PC-3 (cell line): ENCODE measurements around the gene WHRN. TPM values are rescaled to one million over a fixed set of nuclear protein-coding genes. Genes with fewer than 3 reads are reported as not detected.

Experiments used
- ATAC-seq: fragments of 200-7000 bp; cut with Tn5 transposase; 2 replicates; pipeline ENCODE4 v1.9.1; 2020; ENCODE audit warnings: mild to moderate bottlenecking, moderate library complexity
- BruUV-seq: library from RNA; stranded (reverse); fragments of 400-500 nt; replicated peaks from 2 replicates; lab custom pipeline; 2021; lab: Mats Ljungman, UMichigan
- CTCF ChIA-PET: fragments of 300-600 bp; sonication (Branson Sonifier 250); formaldehyde crosslinking; loops from one replicate; lab custom pipeline; 2022; ENCODE audit warnings: antibody characterized with exemption; lab: Charles Lee
- POLR2A ChIA-PET: fragments of 300-600 bp; sonication (Branson Sonifier 250); formaldehyde crosslinking; loops from one replicate; lab custom pipeline; 2022; ENCODE audit warnings: antibody characterized with exemption; ENCODE audit not compliant: unreplicated experiment; lab: Charles Lee
- DNase-seq: peaks from one replicate; pipeline ENCODE4 v3.0.0-alpha.2; 2015
- H2AFZ ChIP-seq: fragments of 300-600 bp; sonication (generic); 2 replicates; pipeline ENCODE4 v1.6.0; 2016; ENCODE audit warnings: antibody characterized with exemption, low read length
- H3F3A ChIP-seq: fragments of 300-600 bp; sonication (generic); one replicate; pipeline ENCODE4 v1.6.0; 2017; ENCODE audit warnings: antibody characterized with exemption, low read length, control low read depth, mild to moderate bottlenecking; ENCODE audit not compliant: unreplicated experiment
- H3K27ac ChIP-seq: fragments of 300-600 bp; sonication (generic); 2 replicates; pipeline ENCODE4 v1.5.1; 2016; ENCODE audit warnings: mild to moderate bottlenecking, low read length
- H3K27me3 ChIP-seq: fragments of 300-600 bp; sonication (generic); 2 replicates; pipeline ENCODE4 v1.6.1; 2016; ENCODE audit warnings: low read length, mixed read lengths
- H3K36me3 ChIP-seq: fragments of 300-600 bp; sonication (generic); 2 replicates; pipeline ENCODE4 v1.6.1; 2016; ENCODE audit warnings: low read depth, mixed run types, low read length, mixed read lengths
- H3K4me1 ChIP-seq: fragments of 300-600 bp; sonication (generic); 2 replicates; pipeline ENCODE4 v1.5.1; 2016; ENCODE audit warnings: low read length; ENCODE audit not compliant: insufficient read depth
- H3K4me2 ChIP-seq: fragments of 300-600 bp; sonication (generic); 2 replicates; pipeline ENCODE4 v1.6.0; 2016; ENCODE audit warnings: low read length
- H3K4me3 ChIP-seq: fragments of 300-600 bp; sonication (generic); 2 replicates; pipeline ENCODE4 v1.5.1; 2016; ENCODE audit warnings: mild to moderate bottlenecking, low read length, mixed read lengths
- H3K79me2 ChIP-seq: fragments of 300-600 bp; sonication (generic); 2 replicates; pipeline ENCODE4 v1.6.1; 2017; ENCODE audit warnings: low read length, mixed read lengths
- H3K9ac ChIP-seq: fragments of 300-600 bp; sonication (generic); 2 replicates; pipeline ENCODE4 v1.6.0; 2016; ENCODE audit warnings: mild to moderate bottlenecking, low read length
- H3K9me2 ChIP-seq: fragments of 300-600 bp; sonication (generic); replicated peaks from 2 replicates; pipeline ENCODE4 v1.6.1; 2016; ENCODE audit warnings: mixed run types, low read length, mixed read lengths
- H3K9me3 ChIP-seq: fragments of 300-600 bp; sonication (generic); 2 replicates; pipeline ENCODE4 v1.6.1; 2016; ENCODE audit warnings: low read length, mixed read lengths
- H4K20me1 ChIP-seq: fragments of 300-600 bp; sonication (generic); 2 replicates; pipeline ENCODE4 v1.6.1; 2016; ENCODE audit warnings: low read length, mixed read lengths
- CTCF ChIP-seq: fragments of 300-600 bp; sonication (generic); conservative IDR thresholded peaks from 2 replicates; pipeline ENCODE4 v1.5.1; 2017; ENCODE audit warnings: antibody characterized with exemption, low read depth, mild to moderate bottlenecking, low read length
- EZH2 ChIP-seq: fragments of 300-600 bp; sonication (generic); IDR thresholded peaks from one replicate; pipeline ENCODE4 v1.6.1; 2017; ENCODE audit warnings: antibody characterized with exemption, mild to moderate bottlenecking, low read length; ENCODE audit not compliant: unreplicated experiment
- EZH2phosphoT487 ChIP-seq: fragments of 300-600 bp; sonication (generic); IDR thresholded peaks from 2 replicates; pipeline ENCODE4 v1.6.1; 2018; ENCODE audit warnings: mild to moderate bottlenecking, antibody characterized with exemption, low read length, borderline replicate concordance
- intact Hi-C: fragments of 100-400 bp; cut with micrococcal nuclease; formaldehyde crosslinking; loops from 2 replicates; pipeline ENCODE4 v1.9.0; 2023
- total RNA-seq: library from RNA; depleted of rRNA; stranded (reverse); fragments of >200 nt; gene quantifications from 2 replicates; pipeline ENCODE4 v1.2.3, GENCODE V29; 2014

WHRN gene
- total RNA-seq, 1 experiment from 2014 or later = 10.5 TPM

- no TSS peak for BruUV-seq
- H3K9me3 ChIP-seq = no peaks in the 10 kb centered on the region
- H3K9ac ChIP-seq = no peak overlapping the region
- no peak for ATAC-seq
- H3K9me2 ChIP-seq = no peaks in the 10 kb centered on the region; the same call in 1 of the 2 replicates
- no peaks in the 10 kb centered on the region for H4K20me1 ChIP-seq
- ChIA-PET POLR2A (no interaction called here), CTCF (no interaction called here)
- no peaks in the 10 kb centered on the region for H3K27me3 ChIP-seq
- H3F3A ChIP-seq = peaks cover 6% of the 10 kb centered on the region
- no peak overlapping the region for H2AFZ ChIP-seq
- DNase-seq = peak; percentile 15
- H3K4me3 ChIP-seq = no peak overlapping the region
- peaks cover 22% of the 10 kb centered on the region for H3K4me1 ChIP-seq
- H3K36me3 ChIP-seq = no peaks in the 10 kb centered on the region
- no peak overlapping the region for H3K4me2 ChIP-seq
- no peaks in the 10 kb centered on the region for H3K79me2 ChIP-seq
- intact Hi-C loops = loop anchor here (5.0 kb wide), 1 partner anchor 63 kb away; no protein-coding TSS in a partner anchor
- H3K27ac ChIP-seq = no peak overlapping the region
- TF ChIP-seq CTCF (no peak), EZH2phosphoT487 (no peak), EZH2 (no peak)
Observed at GRCh38 chr9:114549697-114550330, 44.5 kb upstream of the WHRN start.

GRCh38 chr9:114546851-114547250 lies 41.6 kb upstream of the WHRN start:
- ATAC-seq = no peak
- Histone ChIP-seq H3K27me3 (no peaks in the 10 kb centered on the region), H3K79me2 (no peaks in the 10 kb centered on the region), H3K9me2 (no peaks in the 10 kb centered on the region), H3K4me1 (peaks cover 6% of the 10 kb centered on the region), H3K9ac (no peak overlapping the region), H3F3A (no peaks in the 10 kb centered on the region), H3K9me3 (no peaks in the 10 kb centered on the region), H3K36me3 (no peaks in the 10 kb centered on the region), H3K27ac (no peak overlapping the region), H2AFZ (no peak overlapping the region), H3K4me2 (no peak overlapping the region), H3K4me3 (no peak overlapping the region), H4K20me1 (no peaks in the 10 kb centered on the region)
- intact Hi-C loops = loop anchor here (5.0 kb wide), 1 partner anchor 60 kb away; no protein-coding TSS in a partner anchor
- ChIA-PET POLR2A (no interaction called here), CTCF (no interaction called here)
- BruUV-seq = no TSS peak
- TF ChIP-seq EZH2phosphoT487 = no peak
- no peak for TF ChIP-seq CTCF
- TF ChIP-seq EZH2 = no peak
- no peak for DNase-seq

GRCh38 chr9:114545055-114545454 lies 39.8 kb upstream of the WHRN start:
- no TSS peak for BruUV-seq
- ChIA-PET POLR2A (no interaction called here), CTCF (no interaction called here)
- no peak for ATAC-seq
- H3K27me3 ChIP-seq = no peaks in the 10 kb centered on the region
- H3K79me2 ChIP-seq = no peaks in the 10 kb centered on the region
- no peak overlapping the region for H3K4me2 ChIP-seq
- H3K4me3 ChIP-seq = no peak overlapping the region
- no peak for TF ChIP-seq EZH2phosphoT487
- TF ChIP-seq CTCF = no peak
- no peak for TF ChIP-seq EZH2
- no peak overlapping the region for H2AFZ ChIP-seq
- no peaks in the 10 kb centered on the region for H3F3A ChIP-seq
- intact Hi-C loops = loop anchor here (5.0 kb wide), 1 partner anchor 58 kb away; no protein-coding TSS in a partner anchor
- H3K36me3 ChIP-seq = no peaks in the 10 kb centered on the region
- no peak overlapping the region for H3K27ac ChIP-seq
- H3K9me3 ChIP-seq = no peaks in the 10 kb centered on the region
- no peaks in the 10 kb centered on the region for H3K4me1 ChIP-seq
- DNase-seq = no peak
- H3K9ac ChIP-seq = no peak overlapping the region
- H3K9me2 ChIP-seq = no peaks in the 10 kb centered on the region
- no peaks in the 10 kb centered on the region for H4K20me1 ChIP-seq
